GM23248 (cell line): ENCODE results near the gene AGTRAP.

ENCODE experiments used
- EZH2 ChIP-seq: fragments of 200-600 bp; sonication (generic); IDR thresholded peaks from 2 replicates; pipeline ENCODE4 v1.6.1; 2018; ENCODE audit warnings: antibody characterized with exemption, mild to moderate bottlenecking; ENCODE audit not compliant: insufficient read depth, poor library complexity, severe bottlenecking
- EZH2phosphoT487 ChIP-seq: fragments of 200-600 bp; sonication (generic); IDR thresholded peaks from 2 replicates; pipeline ENCODE4 v1.6.1; 2018; ENCODE audit warnings: antibody characterized with exemption, moderate library complexity, mild to moderate bottlenecking, low read depth; ENCODE audit not compliant: insufficient read depth

- TF ChIP-seq EZH2 (no peak), EZH2phosphoT487 (no peak)
These were observed 33.3 kb downstream of the AGTRAP start for GRCh38 chr1:11769274-11769673.
